ENCODE results near the gene FGF3. TPM values are rescaled to one million over a fixed set of nuclear protein-coding genes. Genes with fewer than 3 reads are reported as not detected.

Gene FGF3
- total RNA-seq, 2 donors from 2014 or later = not detected

- DNase-seq (ENCODE audit: low spot score) = no peak
- H3K4me3 ChIP-seq = no peak overlapping the region
- H3K4me1 ChIP-seq = no peaks in the 10 kb centered on the region
- H3K36me3 ChIP-seq = no peaks in the 10 kb centered on the region
- TF ChIP-seq, protein P1, sequence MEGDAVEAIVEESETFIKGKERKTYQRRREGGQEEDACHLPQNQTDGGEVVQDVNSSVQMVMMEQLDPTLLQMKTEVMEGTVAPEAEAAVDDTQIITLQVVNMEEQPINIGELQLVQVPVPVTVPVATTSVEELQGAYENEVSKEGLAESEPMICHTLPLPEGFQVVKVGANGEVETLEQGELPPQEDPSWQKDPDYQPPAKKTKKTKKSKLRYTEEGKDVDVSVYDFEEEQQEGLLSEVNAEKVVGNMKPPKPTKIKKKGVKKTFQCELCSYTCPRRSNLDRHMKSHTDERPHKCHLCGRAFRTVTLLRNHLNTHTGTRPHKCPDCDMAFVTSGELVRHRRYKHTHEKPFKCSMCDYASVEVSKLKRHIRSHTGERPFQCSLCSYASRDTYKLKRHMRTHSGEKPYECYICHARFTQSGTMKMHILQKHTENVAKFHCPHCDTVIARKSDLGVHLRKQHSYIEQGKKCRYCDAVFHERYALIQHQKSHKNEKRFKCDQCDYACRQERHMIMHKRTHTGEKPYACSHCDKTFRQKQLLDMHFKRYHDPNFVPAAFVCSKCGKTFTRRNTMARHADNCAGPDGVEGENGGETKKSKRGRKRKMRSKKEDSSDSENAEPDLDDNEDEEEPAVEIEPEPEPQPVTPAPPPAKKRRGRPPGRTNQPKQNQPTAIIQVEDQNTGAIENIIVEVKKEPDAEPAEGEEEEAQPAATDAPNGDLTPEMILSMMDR (IDR thresholded peaks at IDR 0.05) = no peak
- H3K27me3 ChIP-seq = no peaks in the 10 kb centered on the region
- no peak overlapping the region for H3K27ac ChIP-seq
- peaks cover 0 to 6% of the 10 kb centered on the region in 2 donors for H3K9me3 ChIP-seq
Observed at GRCh38 chr11:69760319-69760718, 58.9 kb downstream of the FGF3 start.

Other genes with a start within 250 kb of the FGF3 start
- gene CCND1, start 178.3 kb downstream of the FGF3 start, total RNA-seq = 100 to 1,000 TPM in 1 of 2 donors, 10 to 100 TPM in 1; 91.8 to 101 TPM
- 1 to 10 TPM; 4.7 to 6.0 TPM for gene LTO1, start 144.1 kb downstream of the FGF3 start, total RNA-seq
- gene FGF19, start 115.4 kb downstream of the FGF3 start, total RNA-seq = not detected
- not detected for gene FGF4, start 44.1 kb downstream of the FGF3 start, total RNA-seq

All from right atrium auricular region (tissue), 2 donors.